ENCODE data around the gene SLC2A4. TPM values are rescaled to one million over a fixed set of nuclear protein-coding genes. Genes with fewer than 3 reads are reported as not detected.

The SLC2A4 gene
- total and polyA plus RNA-seq, 2 experiments from 2014 or later = 6.3 to 13.6 TPM

DNA sequence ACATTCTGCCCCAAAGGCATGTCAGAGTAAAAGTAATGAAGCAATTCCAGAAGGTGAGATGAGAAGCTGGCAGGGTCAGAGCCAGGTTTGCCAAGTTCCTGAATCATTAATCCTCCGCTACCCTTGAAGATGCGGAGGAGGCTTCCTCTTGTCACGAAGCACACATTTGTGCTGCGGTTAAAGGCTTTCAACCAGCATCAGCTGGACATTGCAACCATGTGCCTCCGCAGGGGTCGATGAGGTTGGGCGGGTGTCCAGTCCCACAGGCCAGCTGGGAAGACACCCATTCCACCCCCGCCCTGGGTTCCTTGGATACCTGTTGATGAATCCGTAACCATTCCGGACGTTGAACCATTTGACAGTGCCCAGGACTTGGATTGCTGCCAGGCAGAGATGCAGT, 11.6 kb downstream of the SLC2A4 start (continued):
- TF ChIP-seq REST (IDR thresholded peaks at IDR 0.05; ENCODE audit: unreplicated experiment) (no peak), JUNB (IDR thresholded peaks at IDR 0.05; ENCODE audit: unreplicated experiment) (no peak), POLR2AphosphoS5 (IDR thresholded peaks at IDR 0.05; ENCODE audit: low read depth) (no peak)
- TF ChIP-seq, protein P1, sequence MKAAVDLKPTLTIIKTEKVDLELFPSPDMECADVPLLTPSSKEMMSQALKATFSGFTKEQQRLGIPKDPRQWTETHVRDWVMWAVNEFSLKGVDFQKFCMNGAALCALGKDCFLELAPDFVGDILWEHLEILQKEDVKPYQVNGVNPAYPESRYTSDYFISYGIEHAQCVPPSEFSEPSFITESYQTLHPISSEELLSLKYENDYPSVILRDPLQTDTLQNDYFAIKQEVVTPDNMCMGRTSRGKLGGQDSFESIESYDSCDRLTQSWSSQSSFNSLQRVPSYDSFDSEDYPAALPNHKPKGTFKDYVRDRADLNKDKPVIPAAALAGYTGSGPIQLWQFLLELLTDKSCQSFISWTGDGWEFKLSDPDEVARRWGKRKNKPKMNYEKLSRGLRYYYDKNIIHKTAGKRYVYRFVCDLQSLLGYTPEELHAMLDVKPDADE (IDR thresholded peaks at IDR 0.05) = no peak

- Histone ChIP-seq H3K27me3 (ENCODE audit: insufficient read depth) (peaks cover 18% of the 10 kb centered on the region), H3K27ac (ENCODE audit: low read depth) (0 out of 2 replicates have a peak overlapping the region, but pooled peaks have one; percentile 45), H2AFZ (0 out of 2 replicates have a peak overlapping the region, but pooled peaks have one; percentile 28), H3F3A (replicated peaks; ENCODE audit: low read depth) (peaks cover 23% of the 10 kb centered on the region), H4K20me1 (replicated peaks; ENCODE audit: insufficient read depth) (peaks cover 4% of the 10 kb centered on the region; the same call in 1 of the 2 replicates), H3K79me2 (replicated peaks; ENCODE audit: insufficient read depth) (no peaks in the 10 kb centered on the region), H3K9me2 (ENCODE audit: insufficient read depth) (no peaks in the 10 kb centered on the region), H3K4me1 (ENCODE audit: insufficient read depth) (peaks cover 21% of the 10 kb centered on the region), H3K36me3 (ENCODE audit: insufficient read depth) (no peaks in the 10 kb centered on the region), H3K4me3 (peak overlapping the region; percentile 61), H3K4me2 (peak overlapping the region; percentile 88)
- H3K27me3 Mint-ChIP-seq (ENCODE audit: insufficient read depth, low read depth, poor library complexity) = peaks cover 34% of the 10 kb centered on the region
- TF ChIP-seq, protein P1 (IDR thresholded peaks at IDR 0.05) = no peak
- TF ChIP-seq CREB1 (CRISPR knock-in tag; IDR thresholded peaks at IDR 0.05; ENCODE audit: low read depth) (no peak), POLR2AphosphoS5 (IDR thresholded peaks at IDR 0.05; ENCODE audit: low read depth) (no peak; the same call in 1 of the 2 replicates), STAT1 (IDR thresholded peaks at IDR 0.05; ENCODE audit: unreplicated experiment) (no peak)
- ATAC-seq (peak; percentile 45), DNase-seq (ENCODE audit: low spot score) (peak; percentile 91)
- H3K9me3 Mint-ChIP-seq = peaks cover 9% of the 10 kb centered on the region; the same call in 1 of the 3 replicates
- H3K4me3 Mint-ChIP-seq = peak overlapping the region; percentile 77
- H3K4me1 Mint-ChIP-seq = peaks cover 28% of the 10 kb centered on the region
- peaks cover under 1% of the 10 kb centered on the region; the same call in 2 of the 3 replicates for H3K36me3 Mint-ChIP-seq (ENCODE audit: low read depth)
- H3K27ac Mint-ChIP-seq = no peak overlapping the region
Measured at GRCh38 chr17:7293816-7294613, 12.5 kb downstream of the SLC2A4 start.

Measured in GM23338 (cell line).